Astrocyte (in vitro differentiated cells and primary cell): ENCODE results near the gene BCL2. TPM values are rescaled to one million over a fixed set of nuclear protein-coding genes. Genes with fewer than 3 reads are reported as not detected.

Experiments used
- DNase-seq: peaks from one replicate; pipeline ENCODE4 v3.0.0-alpha.2; 2010; ENCODE audit warnings: low read depth
- FAIRE-seq: peaks from 2 replicates; lab custom pipeline; 2011; peaks lifted over from hg19 to GRCh38; lab: Jason Lieb, UNC
- H2AFZ ChIP-seq: 2 replicates; pipeline ENCODE4 v1.6.0; 2012; ENCODE audit warnings: low read depth, low read length, inconsistent platforms
- H3K27ac ChIP-seq: 2 replicates; pipeline ENCODE4 v1.5.1; 2011; ENCODE audit warnings: low read depth, low read length, inconsistent platforms
- H3K27me3 ChIP-seq: 2 replicates; pipeline ENCODE4 v1.6.0; 2011; ENCODE audit warnings: low read length, inconsistent platforms; ENCODE audit not compliant: insufficient read depth
- H3K36me3 ChIP-seq: 2 replicates; pipeline ENCODE4 v1.5.1; 2011; ENCODE audit warnings: low read length, inconsistent platforms; ENCODE audit not compliant: insufficient read depth
- H3K4me1 ChIP-seq: 2 replicates; pipeline ENCODE4 v1.5.1; 2011; ENCODE audit warnings: low read length, inconsistent platforms; ENCODE audit not compliant: insufficient read depth
- H3K4me2 ChIP-seq: 2 replicates; pipeline ENCODE4 v1.6.0; 2012; ENCODE audit warnings: low read length, inconsistent platforms
- H3K4me3 ChIP-seq: 2 replicates; pipeline ENCODE4 v1.5.1; 2011; ENCODE audit warnings: low read depth, mild to moderate bottlenecking, low read length, inconsistent platforms; ENCODE audit not compliant: insufficient read depth
- H3K79me2 ChIP-seq: 2 replicates; pipeline ENCODE4 v1.6.0; 2012; ENCODE audit warnings: mild to moderate bottlenecking, low read length, inconsistent platforms; ENCODE audit not compliant: insufficient read depth
- H3K9ac ChIP-seq: 2 replicates; pipeline ENCODE4 v1.6.0; 2012; ENCODE audit warnings: mild to moderate bottlenecking, low read length, inconsistent platforms
- H3K9me3 ChIP-seq: 2 replicates; pipeline ENCODE4 v1.5.1; 2012; ENCODE audit warnings: low read depth, mild to moderate bottlenecking, low read length, inconsistent platforms; ENCODE audit not compliant: insufficient read depth
- H4K20me1 ChIP-seq: 2 replicates; pipeline ENCODE4 v1.6.0; 2012; ENCODE audit warnings: low read length, inconsistent platforms; ENCODE audit not compliant: insufficient read depth
- H3K27ac Mint-ChIP-seq: one replicate; pipeline ENCODE4 v1.8.0; 2021; ENCODE audit warnings: mild to moderate bottlenecking, mixed read lengths; ENCODE audit not compliant: unreplicated experiment
- H3K27me3 Mint-ChIP-seq: one replicate; pipeline ENCODE4 v1.8.0; 2021; ENCODE audit warnings: low read depth, mixed read lengths; ENCODE audit not compliant: unreplicated experiment
- H3K36me3 Mint-ChIP-seq: one replicate; pipeline ENCODE4 v1.8.0; 2021; ENCODE audit warnings: low read depth, mixed read lengths; ENCODE audit not compliant: unreplicated experiment
- H3K4me1 Mint-ChIP-seq: one replicate; pipeline ENCODE4 v1.8.0; 2021; ENCODE audit warnings: low read depth, mixed read lengths; ENCODE audit not compliant: unreplicated experiment
- H3K4me3 Mint-ChIP-seq: one replicate; pipeline ENCODE4 v1.8.0; 2021; ENCODE audit warnings: mild to moderate bottlenecking, moderate library complexity, mixed read lengths; ENCODE audit not compliant: unreplicated experiment
- H3K9me3 Mint-ChIP-seq: one replicate; pipeline ENCODE4 v1.8.0; 2021; ENCODE audit warnings: mild to moderate bottlenecking, mixed read lengths; ENCODE audit not compliant: unreplicated experiment
- EZH2 ChIP-seq: IDR thresholded peaks from 2 replicates; pipeline ENCODE4 v1.6.1; 2012; ENCODE audit warnings: mild to moderate bottlenecking, low read length, inconsistent platforms; ENCODE audit not compliant: insufficient read depth
- total RNA-seq: library from RNA; stranded (reverse); gene quantifications from 2 replicates; pipeline ENCODE4 v1.2.1, GENCODE V29; 2021
- TF ChIP-seq, protein P1 (sequence below): IDR thresholded peaks from 2 replicates; pipeline ENCODE4 v1.5.1; 2011; ENCODE audit warnings: low read depth, mild to moderate bottlenecking, inconsistent platforms, low read length, moderate library complexity; ENCODE audit not compliant: insufficient read depth

BCL2 gene
- total RNA-seq, 1 donor from 2014 or later: 1.7 TPM

DNA sequence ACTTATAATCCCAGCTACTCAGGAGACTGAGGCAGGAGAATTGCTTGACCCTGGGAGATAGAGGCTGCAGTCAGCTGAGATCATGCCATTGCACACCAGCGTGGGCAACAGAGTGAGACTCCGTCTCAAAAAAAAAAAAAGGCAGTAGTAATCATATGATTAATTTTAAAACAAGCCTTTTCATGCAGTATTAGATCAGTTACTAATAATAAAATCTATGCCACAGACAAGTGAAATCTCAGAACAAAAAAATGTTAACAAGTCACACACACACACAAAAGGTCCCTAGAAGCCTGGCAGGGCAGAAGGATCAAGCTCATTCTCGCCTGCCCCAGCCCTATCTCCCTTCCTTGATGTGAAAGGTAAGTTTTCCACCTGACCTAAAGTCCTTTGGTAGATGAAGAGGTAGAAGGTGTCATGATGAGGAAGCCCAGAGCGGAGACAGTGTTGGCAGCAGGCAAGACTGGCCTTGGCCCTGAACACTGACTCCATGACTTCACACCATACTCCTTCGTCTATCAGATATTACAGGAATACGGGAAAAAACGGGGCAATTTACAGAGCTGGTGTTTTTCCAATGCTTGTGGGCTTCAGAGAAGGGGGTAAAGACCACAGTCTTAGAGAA, 36.8 kb upstream of the BCL2 start:
- Mint-ChIP-seq H3K4me1 (no peaks in the 10 kb centered on the region), H3K36me3 (peaks cover 7% of the 10 kb centered on the region), H3K27ac (no peak overlapping the region), H3K9me3 (no peaks in the 10 kb centered on the region), H3K4me3 (no peak overlapping the region), H3K27me3 (no peaks in the 10 kb centered on the region)
- H3K4me1 ChIP-seq: no peaks in the 10 kb centered on the region
- no peak overlapping the region for H3K27ac ChIP-seq
- no peaks in the 10 kb centered on the region for H3K27me3 ChIP-seq
- H3K9ac ChIP-seq: no peak overlapping the region
- H2AFZ ChIP-seq: no peak overlapping the region
- FAIRE-seq (no peak), DNase-seq (no peak)
- no peak for TF ChIP-seq EZH2
- TF ChIP-seq, protein P1, sequence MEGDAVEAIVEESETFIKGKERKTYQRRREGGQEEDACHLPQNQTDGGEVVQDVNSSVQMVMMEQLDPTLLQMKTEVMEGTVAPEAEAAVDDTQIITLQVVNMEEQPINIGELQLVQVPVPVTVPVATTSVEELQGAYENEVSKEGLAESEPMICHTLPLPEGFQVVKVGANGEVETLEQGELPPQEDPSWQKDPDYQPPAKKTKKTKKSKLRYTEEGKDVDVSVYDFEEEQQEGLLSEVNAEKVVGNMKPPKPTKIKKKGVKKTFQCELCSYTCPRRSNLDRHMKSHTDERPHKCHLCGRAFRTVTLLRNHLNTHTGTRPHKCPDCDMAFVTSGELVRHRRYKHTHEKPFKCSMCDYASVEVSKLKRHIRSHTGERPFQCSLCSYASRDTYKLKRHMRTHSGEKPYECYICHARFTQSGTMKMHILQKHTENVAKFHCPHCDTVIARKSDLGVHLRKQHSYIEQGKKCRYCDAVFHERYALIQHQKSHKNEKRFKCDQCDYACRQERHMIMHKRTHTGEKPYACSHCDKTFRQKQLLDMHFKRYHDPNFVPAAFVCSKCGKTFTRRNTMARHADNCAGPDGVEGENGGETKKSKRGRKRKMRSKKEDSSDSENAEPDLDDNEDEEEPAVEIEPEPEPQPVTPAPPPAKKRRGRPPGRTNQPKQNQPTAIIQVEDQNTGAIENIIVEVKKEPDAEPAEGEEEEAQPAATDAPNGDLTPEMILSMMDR: no peak
- no peak overlapping the region for H3K4me3 ChIP-seq
- H3K79me2 ChIP-seq: no peaks in the 10 kb centered on the region
- H3K4me2 ChIP-seq: no peak overlapping the region
- H4K20me1 ChIP-seq: peaks cover 3% of the 10 kb centered on the region
- no peaks in the 10 kb centered on the region for H3K9me3 ChIP-seq
- H3K36me3 ChIP-seq: peaks cover 50% of the 10 kb centered on the region

DNA sequence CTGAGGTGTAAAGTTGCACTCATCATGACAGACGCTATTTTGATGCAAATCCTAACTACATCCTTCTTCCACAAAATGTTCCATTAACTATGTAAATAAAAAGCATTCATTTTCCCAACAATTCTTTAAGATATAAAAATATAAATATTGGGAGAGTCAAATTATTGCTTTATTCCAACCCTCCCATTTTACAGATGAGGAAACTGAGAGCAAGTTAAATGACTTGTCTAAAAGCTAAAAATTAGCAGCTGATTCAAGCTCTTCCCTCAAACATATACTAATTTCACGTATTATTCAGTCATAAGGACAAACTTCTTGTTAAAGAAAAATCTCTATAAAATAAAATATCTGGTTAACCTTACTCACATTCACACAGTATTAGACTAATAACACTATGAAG, 30.7 kb upstream of the BCL2 start:
- Mint-ChIP-seq H3K27ac (no peak overlapping the region), H3K36me3 (peaks cover 12% of the 10 kb centered on the region), H3K9me3 (no peaks in the 10 kb centered on the region), H3K27me3 (no peaks in the 10 kb centered on the region), H3K4me1 (no peaks in the 10 kb centered on the region), H3K4me3 (no peak overlapping the region)
- Histone ChIP-seq H2AFZ (no peak overlapping the region), H3K79me2 (peaks cover 2% of the 10 kb centered on the region), H3K4me1 (no peaks in the 10 kb centered on the region), H3K4me3 (no peak overlapping the region), H3K27me3 (no peaks in the 10 kb centered on the region), H3K9me3 (no peaks in the 10 kb centered on the region), H4K20me1 (peaks cover 13% of the 10 kb centered on the region), H3K4me2 (no peak overlapping the region), H3K36me3 (peaks cover 59% of the 10 kb centered on the region), H3K27ac (no peak overlapping the region), H3K9ac (no peak overlapping the region)
- DNase-seq: no peak
- TF ChIP-seq EZH2: no peak
- TF ChIP-seq, protein P1: no peak
- no peak for FAIRE-seq

DNA sequence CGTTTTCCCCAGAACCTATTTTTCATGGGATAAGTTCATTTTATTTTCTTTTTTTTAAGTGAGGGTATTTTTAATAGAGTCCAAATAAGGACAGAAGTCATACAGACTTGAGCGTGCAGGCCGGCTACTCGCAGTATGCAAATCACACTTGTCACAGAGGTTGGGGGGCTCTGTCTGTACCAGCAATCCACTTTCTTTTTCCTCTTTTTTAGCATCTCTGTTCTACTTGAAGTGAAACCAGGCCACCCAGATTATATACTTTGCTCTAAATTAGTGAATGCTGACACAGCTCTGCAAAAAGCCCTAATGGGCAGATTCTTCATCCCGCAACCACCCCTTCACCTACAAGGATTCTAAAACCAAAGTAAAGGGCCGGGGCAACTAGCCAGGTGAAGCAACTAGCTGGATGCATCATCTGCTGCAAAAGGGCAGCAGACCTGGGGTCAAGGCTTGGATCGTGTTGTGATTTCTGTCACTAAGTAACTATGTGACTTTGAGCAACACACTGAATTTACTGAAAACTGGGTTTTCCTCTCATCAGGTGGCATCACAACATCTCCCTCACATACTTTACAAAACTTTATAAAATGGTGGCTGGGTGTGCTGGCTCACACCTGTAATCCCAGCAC, 29.1 kb upstream of the BCL2 start:
- no peak overlapping the region for H3K4me2 ChIP-seq
- no peaks in the 10 kb centered on the region for H3K9me3 ChIP-seq
- no peak for FAIRE-seq
- H3K4me1 ChIP-seq: no peaks in the 10 kb centered on the region
- peaks cover 2% of the 10 kb centered on the region for H3K79me2 ChIP-seq
- no peak overlapping the region for H3K4me3 ChIP-seq
- no peak overlapping the region for H3K27ac Mint-ChIP-seq
- no peak overlapping the region for H3K9ac ChIP-seq
- peaks cover 12% of the 10 kb centered on the region for H3K36me3 Mint-ChIP-seq
- DNase-seq: no peak
- H3K4me1 Mint-ChIP-seq: no peaks in the 10 kb centered on the region
- peaks cover 57% of the 10 kb centered on the region for H3K36me3 ChIP-seq
- H3K27me3 ChIP-seq: no peaks in the 10 kb centered on the region
- H4K20me1 ChIP-seq: peaks cover 13% of the 10 kb centered on the region
- H2AFZ ChIP-seq: no peak overlapping the region
- H3K9me3 Mint-ChIP-seq: no peaks in the 10 kb centered on the region
- no peak overlapping the region for H3K27ac ChIP-seq
- no peak for TF ChIP-seq EZH2
- TF ChIP-seq, protein P1: no peak
- no peaks in the 10 kb centered on the region for H3K27me3 Mint-ChIP-seq
- H3K4me3 Mint-ChIP-seq: no peak overlapping the region
